ENCODE data around the gene ARNT2.

DNA sequence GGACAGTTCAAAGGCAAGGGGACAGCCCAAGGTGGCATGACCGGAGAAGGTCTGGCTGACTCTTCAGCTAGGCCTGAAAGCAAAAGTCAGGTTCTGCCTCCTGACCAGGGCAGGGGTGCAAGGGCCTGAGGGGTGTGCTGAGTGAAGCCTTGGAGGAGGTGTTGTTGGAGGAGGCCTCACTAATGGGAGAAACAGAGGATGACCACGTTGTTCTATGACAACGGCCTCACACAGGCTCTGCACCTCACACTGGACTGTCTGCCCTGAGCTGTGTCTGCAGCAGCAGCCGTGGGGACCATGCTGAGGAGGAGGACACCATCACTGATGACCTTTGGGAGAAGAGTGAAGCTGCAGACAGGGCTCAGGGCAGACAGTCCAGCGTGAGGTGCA lies 174.0 kb downstream of the ARNT2 start:
- TF ChIP-seq CTCF (IDR thresholded peaks at IDR 0.05) = no peak
- TF ChIP-seq, protein P1, sequence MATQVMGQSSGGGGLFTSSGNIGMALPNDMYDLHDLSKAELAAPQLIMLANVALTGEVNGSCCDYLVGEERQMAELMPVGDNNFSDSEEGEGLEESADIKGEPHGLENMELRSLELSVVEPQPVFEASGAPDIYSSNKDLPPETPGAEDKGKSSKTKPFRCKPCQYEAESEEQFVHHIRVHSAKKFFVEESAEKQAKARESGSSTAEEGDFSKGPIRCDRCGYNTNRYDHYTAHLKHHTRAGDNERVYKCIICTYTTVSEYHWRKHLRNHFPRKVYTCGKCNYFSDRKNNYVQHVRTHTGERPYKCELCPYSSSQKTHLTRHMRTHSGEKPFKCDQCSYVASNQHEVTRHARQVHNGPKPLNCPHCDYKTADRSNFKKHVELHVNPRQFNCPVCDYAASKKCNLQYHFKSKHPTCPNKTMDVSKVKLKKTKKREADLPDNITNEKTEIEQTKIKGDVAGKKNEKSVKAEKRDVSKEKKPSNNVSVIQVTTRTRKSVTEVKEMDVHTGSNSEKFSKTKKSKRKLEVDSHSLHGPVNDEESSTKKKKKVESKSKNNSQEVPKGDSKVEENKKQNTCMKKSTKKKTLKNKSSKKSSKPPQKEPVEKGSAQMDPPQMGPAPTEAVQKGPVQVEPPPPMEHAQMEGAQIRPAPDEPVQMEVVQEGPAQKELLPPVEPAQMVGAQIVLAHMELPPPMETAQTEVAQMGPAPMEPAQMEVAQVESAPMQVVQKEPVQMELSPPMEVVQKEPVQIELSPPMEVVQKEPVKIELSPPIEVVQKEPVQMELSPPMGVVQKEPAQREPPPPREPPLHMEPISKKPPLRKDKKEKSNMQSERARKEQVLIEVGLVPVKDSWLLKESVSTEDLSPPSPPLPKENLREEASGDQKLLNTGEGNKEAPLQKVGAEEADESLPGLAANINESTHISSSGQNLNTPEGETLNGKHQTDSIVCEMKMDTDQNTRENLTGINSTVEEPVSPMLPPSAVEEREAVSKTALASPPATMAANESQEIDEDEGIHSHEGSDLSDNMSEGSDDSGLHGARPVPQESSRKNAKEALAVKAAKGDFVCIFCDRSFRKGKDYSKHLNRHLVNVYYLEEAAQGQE (IDR thresholded peaks at IDR 0.05; ENCODE audit: insufficient read depth in 1 of 2, low read depth in 2 of 2, low read length in 1 of 2) = no peak
- TF ChIP-seq POLR2AphosphoS5 (IDR thresholded peaks at IDR 0.05; ENCODE audit: low read depth, low read length) = no peak
- no peak for TF ChIP-seq SIN3A (IDR thresholded peaks at IDR 0.05; ENCODE audit: borderline replicate concordance, insufficient read depth, low read depth, low read length)
- TF ChIP-seq TCF7L2 (IDR thresholded peaks at IDR 0.05; ENCODE audit: low read depth, low read length) = no peak
